HEK293 (cell line): ENCODE data around the gene OR2M4.

Experiments
- CTCF ChIA-PET: fragments of 350-600 bp; formaldehyde crosslinking; extraction: SDS; loops from one replicate; lab custom pipeline; 2021; ENCODE audit warnings: antibody characterized with exemption; lab: Yijun Ruan, JAX
- POLR2A ChIA-PET: fragments of 300-600 bp; formaldehyde crosslinking; extraction: SDS; loops from one replicate; lab custom pipeline; 2020; ENCODE audit warnings: antibody characterized with exemption, inconsistent platforms; lab: Yijun Ruan, JAX
- H3K27ac ChIP-seq: fragments of 200-500 bp; sonication (Bioruptor generic); 2 replicates; pipeline ENCODE4 v1.5.1; 2014; ENCODE audit warnings: low read depth, low read length, control low read depth, inconsistent platforms; ENCODE audit errors: extremely low read depth
- H3K36me3 ChIP-seq, 2 experiments: fragments of 200-500 bp in 1 of 2; sonication (Bioruptor generic) in 1 of 2; 1 replicate in 1 of 2; 2 replicates in 1 of 2; pipeline ENCODE4 v1.5.1; 2014 to 2017; ENCODE audit warnings: inconsistent platforms in 2 of 2, low read length in 2 of 2; ENCODE audit not compliant: control insufficient read depth in 2 of 2, insufficient read depth in 1 of 2
- H3K4me1 ChIP-seq: fragments of 200-500 bp; sonication (Bioruptor generic); 2 replicates; pipeline ENCODE4 v1.5.1; 2014; ENCODE audit warnings: mild to moderate bottlenecking, low read length, inconsistent platforms; ENCODE audit not compliant: control insufficient read depth, insufficient read depth
- H3K4me3 ChIP-seq: 2 replicates; pipeline ENCODE4 v1.5.1; 2011; ENCODE audit warnings: low read depth, mild to moderate bottlenecking, control low read depth, low read length, moderate library complexity
- H3K9me3 ChIP-seq: fragments of 200-500 bp; sonication (Bioruptor generic); 2 replicates; pipeline ENCODE4 v1.5.1; 2014; ENCODE audit warnings: low read depth, low read length, inconsistent platforms; ENCODE audit not compliant: control insufficient read depth, insufficient read depth
- GLIS2 ChIP-seq: fragments of 450-650 bp; formaldehyde crosslinking; IDR thresholded peaks from 2 replicates; pipeline ENCODE4 v1.5.1; 2016; ENCODE audit warnings: missing biosample characterization, missing genetic modification characterization
- HOXA7 ChIP-seq: sonication (generic); formaldehyde crosslinking; IDR thresholded peaks from 2 replicates; pipeline ENCODE4 v1.8.1; 2022; ENCODE audit warnings: missing genetic modification reagents, borderline replicate concordance
- HOXD13 ChIP-seq: sonication (generic); formaldehyde crosslinking; IDR thresholded peaks from 2 replicates; pipeline ENCODE4 v1.8.0; 2022; ENCODE audit warnings: missing genetic modification reagents, borderline replicate concordance
- KLF1 ChIP-seq: fragments of 450-650 bp; formaldehyde crosslinking; IDR thresholded peaks from 2 replicates; pipeline ENCODE4 v1.5.1; 2016; ENCODE audit warnings: missing biosample characterization, missing genetic modification characterization
- OVOL3 ChIP-seq: fragments of 450-650 bp; formaldehyde crosslinking; IDR thresholded peaks from 2 replicates; pipeline ENCODE4 v1.5.1; 2016; ENCODE audit warnings: missing biosample characterization, missing genetic modification characterization
- REPIN1 ChIP-seq: fragments of 450-650 bp; formaldehyde crosslinking; IDR thresholded peaks from 2 replicates; pipeline ENCODE4 v1.5.1; 2017; ENCODE audit warnings: missing biosample characterization, missing genetic modification characterization, low read depth
- SCRT2 ChIP-seq: fragments of 450-650 bp; formaldehyde crosslinking; IDR thresholded peaks from 2 replicates; pipeline ENCODE4 v1.5.1; 2016; ENCODE audit warnings: missing biosample characterization, missing genetic modification characterization
- ZBTB21 ChIP-seq: fragments of 450-650 bp; formaldehyde crosslinking; IDR thresholded peaks from 2 replicates; pipeline ENCODE4 v1.5.1; 2017; ENCODE audit warnings: missing biosample characterization, missing genetic modification characterization
- ZBTB7A ChIP-seq: fragments of 450-650 bp; formaldehyde crosslinking; IDR thresholded peaks from 2 replicates; pipeline ENCODE4 v1.5.1; 2016; ENCODE audit warnings: low read depth, missing biosample characterization, missing genetic modification characterization
- ZFP69B ChIP-seq: fragments of 450-650 bp; formaldehyde crosslinking; IDR thresholded peaks from 2 replicates; pipeline ENCODE4 v1.5.1; 2016; ENCODE audit warnings: missing biosample characterization, missing genetic modification characterization
- ZNF10 ChIP-seq: fragments of 450-650 bp; formaldehyde crosslinking; IDR thresholded peaks from 2 replicates; pipeline ENCODE4 v1.5.1; 2017; ENCODE audit warnings: missing biosample characterization, missing genetic modification characterization
- ZNF266 ChIP-seq: fragments of 450-650 bp; formaldehyde crosslinking; IDR thresholded peaks from 2 replicates; pipeline ENCODE4 v1.5.1; 2016; ENCODE audit warnings: missing biosample characterization, missing genetic modification characterization, low read depth
- ZNF302 ChIP-seq: fragments of 450-650 bp; formaldehyde crosslinking; IDR thresholded peaks from 2 replicates; pipeline ENCODE4 v1.5.1; 2016; ENCODE audit warnings: missing biosample characterization, missing genetic modification characterization, low read depth
- ZNF366 ChIP-seq: fragments of 450-650 bp; formaldehyde crosslinking; conservative IDR thresholded peaks from 2 replicates; pipeline ENCODE4 v1.5.1; 2016; ENCODE audit warnings: missing biosample characterization, missing genetic modification characterization
- ZNF391 ChIP-seq: fragments of 450-650 bp; formaldehyde crosslinking; IDR thresholded peaks from 2 replicates; pipeline ENCODE4 v1.5.1; 2016; ENCODE audit warnings: low read depth, missing biosample characterization, missing genetic modification characterization, borderline replicate concordance
- ZNF48 ChIP-seq: fragments of 450-650 bp; formaldehyde crosslinking; IDR thresholded peaks from 2 replicates; pipeline ENCODE4 v1.5.1; 2016; ENCODE audit warnings: missing biosample characterization, missing genetic modification characterization
- ZNF654 ChIP-seq: fragments of 450-650 bp; formaldehyde crosslinking; IDR thresholded peaks from 2 replicates; pipeline ENCODE4 v1.5.1; 2016; ENCODE audit warnings: low read depth, missing biosample characterization, missing genetic modification characterization
- ZNF76 ChIP-seq: fragments of 450-650 bp; formaldehyde crosslinking; IDR thresholded peaks from 2 replicates; pipeline ENCODE4; 2016; ENCODE audit warnings: low read depth, missing biosample characterization, missing genetic modification characterization, borderline replicate concordance
- ZNF843 ChIP-seq: fragments of 450-650 bp; formaldehyde crosslinking; IDR thresholded peaks from 2 replicates; pipeline ENCODE4 v1.5.1; 2016; ENCODE audit warnings: missing biosample characterization, missing genetic modification characterization
- TF ChIP-seq, protein P1 (sequence below): fragments of 450-650 bp; formaldehyde crosslinking; IDR thresholded peaks from 2 replicates; pipeline ENCODE4 v1.5.1; 2016; ENCODE audit warnings: missing biosample characterization, missing genetic modification characterization, low read depth
- TF ChIP-seq, protein P2 (sequence below): fragments of 450-650 bp; formaldehyde crosslinking; IDR thresholded peaks from 2 replicates; pipeline ENCODE4 v1.5.1; 2016; ENCODE audit warnings: missing biosample characterization, missing genetic modification characterization, low read depth
- TF ChIP-seq, protein P3 (sequence below): fragments of 450-650 bp; formaldehyde crosslinking; IDR thresholded peaks from 2 replicates; pipeline ENCODE4 v1.5.1; 2016; ENCODE audit warnings: missing biosample characterization, missing genetic modification characterization
- TF ChIP-seq, protein P4 (sequence below): fragments of 450-650 bp; formaldehyde crosslinking; IDR thresholded peaks from 2 replicates; pipeline ENCODE4 v1.5.1; 2016; ENCODE audit warnings: missing biosample characterization, missing genetic modification characterization
- TF ChIP-seq, protein P5 (sequence below): fragments of 450-650 bp; formaldehyde crosslinking; IDR thresholded peaks from 2 replicates; pipeline ENCODE4 v1.5.1; 2017; ENCODE audit warnings: missing biosample characterization, missing genetic modification characterization

Gene OR2M4

DNA sequence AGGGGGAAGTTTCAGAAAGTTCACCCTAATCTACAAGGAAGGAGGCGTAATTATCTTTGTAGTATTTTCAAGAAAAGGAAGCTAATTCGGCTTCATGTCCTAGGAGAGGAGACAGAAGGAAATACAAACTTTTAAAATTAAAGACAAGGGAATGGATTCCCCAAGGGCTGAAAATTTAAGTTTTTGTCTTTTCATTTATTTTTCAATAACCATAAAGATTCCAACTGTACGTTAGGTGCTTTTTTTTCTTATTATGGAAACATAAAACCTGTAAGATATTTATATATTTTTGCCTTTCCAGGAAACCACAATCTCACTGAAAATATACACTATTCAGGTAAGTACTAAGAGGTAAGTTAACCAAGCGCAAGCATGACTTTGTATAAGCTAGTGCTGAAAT lies 34.3 kb upstream of the OR2M4 start, which contains the start of gene OR2M3:
Gene OR2M3, plus strand, starts transcription at position 301 of the 400 bp plus-strand sequence. CDS start 5,803 bp downstream, outside the sequence.
- CTCF ChIA-PET: no interaction called here
- H3K4me1 ChIP-seq: no peaks in the 10 kb centered on the region
- H3K36me3 ChIP-seq: no peaks in the 10 kb centered on the region
- no peak within 1 kb of the TSS for H3K27ac ChIP-seq
- POLR2A ChIA-PET: no interaction called here
- no peaks in the 10 kb centered on the region for H3K9me3 ChIP-seq
- TF ChIP-seq ZNF266 (no peak), ZNF654 (tag by site-specific recombination) (no peak), ZNF302 (no peak), HOXD13 (CRISPR knock-in tag) (no peak), ZFP69B (tag by site-specific recombination) (no peak)
- TF ChIP-seq, protein P1, sequence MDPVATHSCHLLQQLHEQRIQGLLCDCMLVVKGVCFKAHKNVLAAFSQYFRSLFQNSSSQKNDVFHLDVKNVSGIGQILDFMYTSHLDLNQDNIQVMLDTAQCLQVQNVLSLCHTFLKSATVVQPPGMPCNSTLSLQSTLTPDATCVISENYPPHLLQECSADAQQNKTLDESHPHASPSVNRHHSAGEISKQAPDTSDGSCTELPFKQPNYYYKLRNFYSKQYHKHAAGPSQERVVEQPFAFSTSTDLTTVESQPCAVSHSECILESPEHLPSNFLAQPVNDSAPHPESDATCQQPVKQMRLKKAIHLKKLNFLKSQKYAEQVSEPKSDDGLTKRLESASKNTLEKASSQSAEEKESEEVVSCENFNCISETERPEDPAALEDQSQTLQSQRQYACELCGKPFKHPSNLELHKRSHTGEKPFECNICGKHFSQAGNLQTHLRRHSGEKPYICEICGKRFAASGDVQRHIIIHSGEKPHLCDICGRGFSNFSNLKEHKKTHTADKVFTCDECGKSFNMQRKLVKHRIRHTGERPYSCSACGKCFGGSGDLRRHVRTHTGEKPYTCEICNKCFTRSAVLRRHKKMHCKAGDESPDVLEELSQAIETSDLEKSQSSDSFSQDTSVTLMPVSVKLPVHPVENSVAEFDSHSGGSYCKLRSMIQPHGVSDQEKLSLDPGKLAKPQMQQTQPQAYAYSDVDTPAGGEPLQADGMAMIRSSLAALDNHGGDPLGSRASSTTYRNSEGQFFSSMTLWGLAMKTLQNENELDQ (tag by site-specific recombination): no peak
- TF ChIP-seq, protein P2, sequence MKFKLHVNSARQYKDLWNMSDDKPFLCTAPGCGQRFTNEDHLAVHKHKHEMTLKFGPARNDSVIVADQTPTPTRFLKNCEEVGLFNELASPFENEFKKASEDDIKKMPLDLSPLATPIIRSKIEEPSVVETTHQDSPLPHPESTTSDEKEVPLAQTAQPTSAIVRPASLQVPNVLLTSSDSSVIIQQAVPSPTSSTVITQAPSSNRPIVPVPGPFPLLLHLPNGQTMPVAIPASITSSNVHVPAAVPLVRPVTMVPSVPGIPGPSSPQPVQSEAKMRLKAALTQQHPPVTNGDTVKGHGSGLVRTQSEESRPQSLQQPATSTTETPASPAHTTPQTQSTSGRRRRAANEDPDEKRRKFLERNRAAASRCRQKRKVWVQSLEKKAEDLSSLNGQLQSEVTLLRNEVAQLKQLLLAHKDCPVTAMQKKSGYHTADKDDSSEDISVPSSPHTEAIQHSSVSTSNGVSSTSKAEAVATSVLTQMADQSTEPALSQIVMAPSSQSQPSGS: no peak
- no peak within 1 kb of the TSS for H3K4me3 ChIP-seq

DNA sequence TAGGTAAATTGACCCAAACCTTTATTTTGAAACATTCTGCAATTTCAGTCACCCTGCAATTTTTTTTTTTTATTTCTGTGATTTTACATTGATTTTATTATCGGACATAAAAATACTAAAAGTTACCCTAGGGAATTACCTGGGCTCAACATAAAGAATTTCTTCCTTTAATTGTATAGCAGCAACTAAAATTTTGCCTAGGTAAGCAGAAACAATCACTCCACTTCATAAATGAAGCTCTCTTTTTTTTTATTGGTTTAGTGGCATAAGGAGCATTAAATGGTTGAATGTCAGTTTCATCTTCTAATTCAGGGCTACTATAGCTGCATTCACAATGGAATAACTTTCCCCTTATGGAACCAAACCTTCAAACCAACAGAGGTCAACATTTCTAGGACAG lies 15.3 kb upstream of the OR2M4 start:
- Histone ChIP-seq H3K9me3 (no peaks in the 10 kb centered on the region), H3K4me1 (no peaks in the 10 kb centered on the region), H3K27ac (no peak overlapping the region), H3K4me3 (no peak overlapping the region), H3K36me3 (no peaks in the 10 kb centered on the region)
- TF ChIP-seq ZNF76 (tag by site-specific recombination) (no peak), ZNF10 (tag by site-specific recombination) (no peak), ZNF391 (tag by site-specific recombination) (no peak), KLF1 (tag by site-specific recombination) (no peak), SCRT2 (tag by site-specific recombination) (no peak), ZBTB21 (tag by site-specific recombination) (no peak), ZBTB7A (tag by site-specific recombination) (no peak), REPIN1 (tag by site-specific recombination) (no peak), HOXA7 (CRISPR knock-in tag) (no peak), ZNF48 (no peak), OVOL3 (no peak), ZNF843 (tag by site-specific recombination) (no peak), GLIS2 (tag by site-specific recombination) (no peak), ZNF366 (tag by site-specific recombination) (no peak)
- TF ChIP-seq, protein P3, sequence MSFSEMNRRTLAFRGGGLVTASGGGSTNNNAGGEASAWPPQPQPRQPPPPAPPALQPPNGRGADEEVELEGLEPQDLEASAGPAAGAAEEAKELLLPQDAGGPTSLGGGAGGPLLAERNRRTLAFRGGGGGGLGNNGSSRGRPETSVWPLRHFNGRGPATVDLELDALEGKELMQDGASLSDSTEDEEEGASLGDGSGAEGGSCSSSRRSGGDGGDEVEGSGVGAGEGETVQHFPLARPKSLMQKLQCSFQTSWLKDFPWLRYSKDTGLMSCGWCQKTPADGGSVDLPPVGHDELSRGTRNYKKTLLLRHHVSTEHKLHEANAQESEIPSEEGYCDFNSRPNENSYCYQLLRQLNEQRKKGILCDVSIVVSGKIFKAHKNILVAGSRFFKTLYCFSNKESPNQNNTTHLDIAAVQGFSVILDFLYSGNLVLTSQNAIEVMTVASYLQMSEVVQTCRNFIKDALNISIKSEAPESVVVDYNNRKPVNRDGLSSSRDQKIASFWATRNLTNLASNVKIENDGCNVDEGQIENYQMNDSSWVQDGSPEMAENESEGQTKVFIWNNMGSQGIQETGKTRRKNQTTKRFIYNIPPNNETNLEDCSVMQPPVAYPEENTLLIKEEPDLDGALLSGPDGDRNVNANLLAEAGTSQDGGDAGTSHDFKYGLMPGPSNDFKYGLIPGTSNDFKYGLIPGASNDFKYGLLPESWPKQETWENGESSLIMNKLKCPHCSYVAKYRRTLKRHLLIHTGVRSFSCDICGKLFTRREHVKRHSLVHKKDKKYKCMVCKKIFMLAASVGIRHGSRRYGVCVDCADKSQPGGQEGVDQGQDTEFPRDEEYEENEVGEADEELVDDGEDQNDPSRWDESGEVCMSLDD: no peak
- TF ChIP-seq, protein P4, sequence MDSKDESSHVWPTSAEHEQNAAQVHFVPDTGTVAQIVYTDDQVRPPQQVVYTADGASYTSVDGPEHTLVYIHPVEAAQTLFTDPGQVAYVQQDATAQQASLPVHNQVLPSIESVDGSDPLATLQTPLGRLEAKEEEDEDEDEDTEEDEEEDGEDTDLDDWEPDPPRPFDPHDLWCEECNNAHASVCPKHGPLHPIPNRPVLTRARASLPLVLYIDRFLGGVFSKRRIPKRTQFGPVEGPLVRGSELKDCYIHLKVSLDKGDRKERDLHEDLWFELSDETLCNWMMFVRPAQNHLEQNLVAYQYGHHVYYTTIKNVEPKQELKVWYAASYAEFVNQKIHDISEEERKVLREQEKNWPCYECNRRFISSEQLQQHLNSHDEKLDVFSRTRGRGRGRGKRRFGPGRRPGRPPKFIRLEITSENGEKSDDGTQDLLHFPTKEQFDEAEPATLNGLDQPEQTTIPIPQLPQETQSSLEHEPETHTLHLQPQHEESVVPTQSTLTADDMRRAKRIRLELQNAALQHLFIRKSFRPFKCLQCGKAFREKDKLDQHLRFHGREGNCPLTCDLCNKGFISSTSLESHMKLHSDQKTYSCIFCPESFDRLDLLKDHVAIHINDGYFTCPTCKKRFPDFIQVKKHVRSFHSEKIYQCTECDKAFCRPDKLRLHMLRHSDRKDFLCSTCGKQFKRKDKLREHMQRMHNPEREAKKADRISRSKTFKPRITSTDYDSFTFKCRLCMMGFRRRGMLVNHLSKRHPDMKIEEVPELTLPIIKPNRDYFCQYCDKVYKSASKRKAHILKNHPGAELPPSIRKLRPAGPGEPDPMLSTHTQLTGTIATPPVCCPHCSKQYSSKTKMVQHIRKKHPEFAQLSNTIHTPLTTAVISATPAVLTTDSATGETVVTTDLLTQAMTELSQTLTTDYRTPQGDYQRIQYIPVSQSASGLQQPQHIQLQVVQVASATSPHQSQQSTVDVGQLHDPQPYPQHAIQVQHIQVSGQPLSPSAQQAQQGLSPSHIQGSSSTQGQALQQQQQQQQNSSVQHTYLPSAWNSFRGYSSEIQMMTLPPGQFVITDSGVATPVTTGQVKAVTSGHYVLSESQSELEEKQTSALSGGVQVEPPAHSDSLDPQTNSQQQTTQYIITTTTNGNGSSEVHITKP (tag by site-specific recombination): no peak
- TF ChIP-seq, protein P5, sequence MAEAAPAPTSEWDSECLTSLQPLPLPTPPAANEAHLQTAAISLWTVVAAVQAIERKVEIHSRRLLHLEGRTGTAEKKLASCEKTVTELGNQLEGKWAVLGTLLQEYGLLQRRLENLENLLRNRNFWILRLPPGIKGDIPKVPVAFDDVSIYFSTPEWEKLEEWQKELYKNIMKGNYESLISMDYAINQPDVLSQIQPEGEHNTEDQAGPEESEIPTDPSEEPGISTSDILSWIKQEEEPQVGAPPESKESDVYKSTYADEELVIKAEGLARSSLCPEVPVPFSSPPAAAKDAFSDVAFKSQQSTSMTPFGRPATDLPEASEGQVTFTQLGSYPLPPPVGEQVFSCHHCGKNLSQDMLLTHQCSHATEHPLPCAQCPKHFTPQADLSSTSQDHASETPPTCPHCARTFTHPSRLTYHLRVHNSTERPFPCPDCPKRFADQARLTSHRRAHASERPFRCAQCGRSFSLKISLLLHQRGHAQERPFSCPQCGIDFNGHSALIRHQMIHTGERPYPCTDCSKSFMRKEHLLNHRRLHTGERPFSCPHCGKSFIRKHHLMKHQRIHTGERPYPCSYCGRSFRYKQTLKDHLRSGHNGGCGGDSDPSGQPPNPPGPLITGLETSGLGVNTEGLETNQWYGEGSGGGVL (tag by site-specific recombination): no peak
- ChIA-PET POLR2A (no interaction called here), CTCF (no interaction called here)
